HUES6 (cell line): ENCODE data around the gene EMC8.

Source experiments
- H3K27ac ChIP-seq: 2 replicates; pipeline ENCODE4 v1.7.0; 2013; ENCODE audit warnings: low read depth, mild to moderate bottlenecking, low read length, inconsistent platforms
- H3K27me3 ChIP-seq: 2 replicates; pipeline ENCODE4 v1.6.1; 2013; ENCODE audit warnings: low read length; ENCODE audit not compliant: control insufficient read depth, insufficient read depth
- H3K36me3 ChIP-seq: 2 replicates; pipeline ENCODE4 v1.6.1; 2013; ENCODE audit warnings: low read length; ENCODE audit not compliant: control insufficient read depth, insufficient read depth
- H3K4me1 ChIP-seq: 2 replicates; pipeline ENCODE4 v1.6.1; 2013; ENCODE audit warnings: low read length; ENCODE audit not compliant: control insufficient read depth, insufficient read depth
- H3K4me3 ChIP-seq: 2 replicates; pipeline ENCODE4 v1.5.1; 2013; ENCODE audit warnings: low read depth, low read length
- H3K9ac ChIP-seq: one replicate; pipeline ENCODE4 v1.6.1; 2013; ENCODE audit warnings: mild to moderate bottlenecking, low read length
- H3K9me3 ChIP-seq: 2 replicates; pipeline ENCODE4 v1.6.1; 2013; ENCODE audit warnings: low read depth, low read length; ENCODE audit not compliant: control insufficient read depth, insufficient read depth

EMC8 gene

GRCh38 chr16:85784813-85785212, 14.5 kb downstream of the EMC8 start:
- Histone ChIP-seq H3K27me3 (no peaks in the 10 kb centered on the region), H3K27ac (no peak overlapping the region), H3K4me1 (no peaks in the 10 kb centered on the region), H3K9ac (no peak overlapping the region), H3K36me3 (peaks cover 83% of the 10 kb centered on the region), H3K9me3 (no peaks in the 10 kb centered on the region), H3K4me3 (no peak overlapping the region)

GRCh38 chr16:85783441-85783840, 15.9 kb downstream of the EMC8 start:
- Histone ChIP-seq H3K9ac (no peak overlapping the region), H3K27ac (no peak overlapping the region), H3K27me3 (no peaks in the 10 kb centered on the region), H3K4me3 (no peak overlapping the region), H3K36me3 (peaks cover 87% of the 10 kb centered on the region), H3K4me1 (no peaks in the 10 kb centered on the region), H3K9me3 (no peaks in the 10 kb centered on the region)

GRCh38 chr16:85782451-85782850, 16.9 kb downstream of the EMC8 start:
- Histone ChIP-seq H3K9me3 (no peaks in the 10 kb centered on the region), H3K36me3 (peaks cover 87% of the 10 kb centered on the region), H3K4me1 (no peaks in the 10 kb centered on the region), H3K4me3 (no peak overlapping the region), H3K27me3 (no peaks in the 10 kb centered on the region), H3K27ac (no peak overlapping the region), H3K9ac (no peak overlapping the region)

- Histone ChIP-seq H3K4me3 (no peak overlapping the region), H3K4me1 (no peaks in the 10 kb centered on the region), H3K9ac (no peak overlapping the region), H3K27ac (no peak overlapping the region), H3K36me3 (peaks cover 87% of the 10 kb centered on the region), H3K27me3 (no peaks in the 10 kb centered on the region), H3K9me3 (no peaks in the 10 kb centered on the region)
These were observed 17.5 kb downstream of the EMC8 start for GRCh38 chr16:85781695-85782370.

GRCh38 chr16:85781156-85781555, 18.2 kb downstream of the EMC8 start:
- H3K4me1 ChIP-seq = no peaks in the 10 kb centered on the region
- no peak overlapping the region for H3K27ac ChIP-seq
- no peaks in the 10 kb centered on the region for H3K27me3 ChIP-seq
- H3K9me3 ChIP-seq = no peaks in the 10 kb centered on the region
- H3K4me3 ChIP-seq = no peak overlapping the region
- H3K9ac ChIP-seq = no peak overlapping the region
- peaks cover 87% of the 10 kb centered on the region for H3K36me3 ChIP-seq

- H3K4me3 ChIP-seq = no peak overlapping the region
- peaks cover 79% of the 10 kb centered on the region for H3K36me3 ChIP-seq
These were observed 19.1 kb downstream of the EMC8 start for GRCh38 chr16:85780281-85780680.

GRCh38 chr16:85778873-85779272, 20.5 kb downstream of the EMC8 start:
- peaks cover 73% of the 10 kb centered on the region for H3K36me3 ChIP-seq

More at GRCh38 chr16:85780281-85780680, 19.1 kb downstream of the EMC8 start:
- H3K9ac ChIP-seq = no peak overlapping the region
- no peaks in the 10 kb centered on the region for H3K9me3 ChIP-seq
- H3K27me3 ChIP-seq = no peaks in the 10 kb centered on the region
- no peaks in the 10 kb centered on the region for H3K4me1 ChIP-seq
- no peak overlapping the region for H3K27ac ChIP-seq

GRCh38 chr16:85777583-85778310, 21.6 kb downstream of the EMC8 start:
- H3K9ac ChIP-seq = no peak overlapping the region
- H3K9me3 ChIP-seq = no peaks in the 10 kb centered on the region
- H3K27ac ChIP-seq = no peak overlapping the region
- H3K4me3 ChIP-seq = no peak overlapping the region
- H3K27me3 ChIP-seq = no peaks in the 10 kb centered on the region
- no peaks in the 10 kb centered on the region for H3K4me1 ChIP-seq
- peaks cover 65% of the 10 kb centered on the region for H3K36me3 ChIP-seq

More at GRCh38 chr16:85778873-85779272, 20.5 kb downstream of the EMC8 start:
- Histone ChIP-seq H3K9me3 (no peaks in the 10 kb centered on the region), H3K27ac (no peak overlapping the region), H3K9ac (no peak overlapping the region), H3K4me1 (no peaks in the 10 kb centered on the region), H3K4me3 (no peak overlapping the region), H3K27me3 (no peaks in the 10 kb centered on the region)

- H3K9ac ChIP-seq = no peak overlapping the region
- H3K4me3 ChIP-seq = no peak overlapping the region
- H3K4me1 ChIP-seq = no peaks in the 10 kb centered on the region
- no peaks in the 10 kb centered on the region for H3K27me3 ChIP-seq
- H3K36me3 ChIP-seq = peaks cover 41% of the 10 kb centered on the region
- no peaks in the 10 kb centered on the region for H3K9me3 ChIP-seq
- H3K27ac ChIP-seq = no peak overlapping the region
These were observed 24.5 kb downstream of the EMC8 start for GRCh38 chr16:85774811-85775210.

GRCh38 chr16:85774136-85774535, 25.2 kb downstream of the EMC8 start:
- Histone ChIP-seq H3K27ac (no peak overlapping the region), H3K9me3 (no peaks in the 10 kb centered on the region), H3K36me3 (peaks cover 34% of the 10 kb centered on the region), H3K9ac (no peak overlapping the region), H3K4me1 (no peaks in the 10 kb centered on the region), H3K27me3 (no peaks in the 10 kb centered on the region), H3K4me3 (no peak overlapping the region)

- no peak overlapping the region for H3K27ac ChIP-seq
- peaks cover 6% of the 10 kb centered on the region for H3K4me1 ChIP-seq
- no peak overlapping the region for H3K9ac ChIP-seq
- no peaks in the 10 kb centered on the region for H3K27me3 ChIP-seq
- H3K36me3 ChIP-seq = peaks cover 23% of the 10 kb centered on the region
- H3K4me3 ChIP-seq = no peak overlapping the region
- H3K9me3 ChIP-seq = no peaks in the 10 kb centered on the region
These were observed 26.3 kb downstream of the EMC8 start for GRCh38 chr16:85773044-85773443.
